Fibroblast of pulmonary artery (primary cell): ENCODE results near the gene ZDHHC14.

Experiments used
- DNase-seq: peaks from one replicate; pipeline ENCODE4 v3.0.0-alpha.2; 2010; ENCODE audit warnings: low read depth
- H3K4me3 ChIP-seq: replicated peaks from 2 replicates; pipeline ENCODE4 v1.5.1; 2011; ENCODE audit warnings: low read depth, mild to moderate bottlenecking, control low read depth, low read length, moderate library complexity
- TF ChIP-seq, protein P1 (sequence below): IDR thresholded peaks from 2 replicates; pipeline ENCODE4 v1.5.1; 2011; ENCODE audit warnings: mild to moderate bottlenecking, control low read depth, low read length, inconsistent platforms; ENCODE audit errors: missing control alignments

Gene ZDHHC14

DNA sequence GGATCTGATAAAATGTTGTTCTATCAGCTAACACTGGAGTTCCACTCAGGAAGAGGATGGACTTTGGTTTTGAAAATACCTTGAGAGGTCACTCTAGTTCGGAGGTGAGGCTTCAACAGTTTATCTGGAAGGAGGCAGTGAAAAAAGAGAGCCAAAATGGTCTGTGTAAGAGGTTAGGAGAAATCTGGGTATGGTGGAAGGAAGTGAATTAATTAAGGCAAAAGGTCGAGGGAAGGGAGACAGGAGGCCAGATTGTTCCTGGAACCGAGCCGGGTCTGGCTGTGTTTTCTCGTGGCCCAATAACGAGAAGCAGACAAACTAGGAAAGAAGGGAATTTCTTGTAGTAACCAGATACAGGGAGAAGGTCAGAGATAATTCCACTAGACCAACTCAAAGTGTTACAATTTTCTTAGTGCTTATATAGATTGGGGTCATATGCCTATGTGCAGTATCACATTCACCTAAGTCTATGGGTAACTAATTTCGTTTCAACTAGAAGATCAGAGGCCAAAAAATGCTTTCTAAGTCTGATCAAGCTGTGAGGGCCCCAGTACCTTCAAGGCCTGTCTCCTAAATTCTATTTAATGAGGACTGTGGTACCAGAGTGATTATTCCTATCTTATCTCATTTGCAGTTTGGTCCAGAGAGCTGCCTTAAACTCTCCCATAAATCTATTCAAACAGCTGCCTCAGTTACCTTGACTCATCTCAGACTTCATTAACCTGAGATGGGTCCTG is 346.1 kb downstream of the ZDHHC14 start:
- no peak overlapping the region for H3K4me3 ChIP-seq
- DNase-seq = no peak
- TF ChIP-seq, protein P1, sequence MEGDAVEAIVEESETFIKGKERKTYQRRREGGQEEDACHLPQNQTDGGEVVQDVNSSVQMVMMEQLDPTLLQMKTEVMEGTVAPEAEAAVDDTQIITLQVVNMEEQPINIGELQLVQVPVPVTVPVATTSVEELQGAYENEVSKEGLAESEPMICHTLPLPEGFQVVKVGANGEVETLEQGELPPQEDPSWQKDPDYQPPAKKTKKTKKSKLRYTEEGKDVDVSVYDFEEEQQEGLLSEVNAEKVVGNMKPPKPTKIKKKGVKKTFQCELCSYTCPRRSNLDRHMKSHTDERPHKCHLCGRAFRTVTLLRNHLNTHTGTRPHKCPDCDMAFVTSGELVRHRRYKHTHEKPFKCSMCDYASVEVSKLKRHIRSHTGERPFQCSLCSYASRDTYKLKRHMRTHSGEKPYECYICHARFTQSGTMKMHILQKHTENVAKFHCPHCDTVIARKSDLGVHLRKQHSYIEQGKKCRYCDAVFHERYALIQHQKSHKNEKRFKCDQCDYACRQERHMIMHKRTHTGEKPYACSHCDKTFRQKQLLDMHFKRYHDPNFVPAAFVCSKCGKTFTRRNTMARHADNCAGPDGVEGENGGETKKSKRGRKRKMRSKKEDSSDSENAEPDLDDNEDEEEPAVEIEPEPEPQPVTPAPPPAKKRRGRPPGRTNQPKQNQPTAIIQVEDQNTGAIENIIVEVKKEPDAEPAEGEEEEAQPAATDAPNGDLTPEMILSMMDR = no peak
